ENCODE data around the gene OSBPL1A. TPM values are rescaled to one million over a fixed set of nuclear protein-coding genes. Genes with fewer than 3 reads are reported as not detected.

The OSBPL1A gene
- total RNA-seq, 6 experiments from 2014 or later, result 4.1 to 14.6 (median 14.0) TPM

GRCh38 chr18:24372279-24372872 lies 25.2 kb downstream of the OSBPL1A start:
- Histone ChIP-seq H3K4me1 (no peaks in the 10 kb centered on the region), H3K27me3 (no peaks in the 10 kb centered on the region), H3K27ac (no peak overlapping the region), H3K4me3 (no peak overlapping the region), H3K36me3 (no peaks in the 10 kb centered on the region), H3K9me3 (no peaks in the 10 kb centered on the region)
- WGBS (ENCODE audit: insufficient coverage, low coverage, low lambda C conversion rate, missing lambda C conversion rate), result 83% methylated on average over 5 of the region's 5 CpGs
- TF ChIP-seq CTCF (IDR thresholded peaks at IDR 0.05) (no peak), POLR2A (IDR thresholded peaks at IDR 0.05) (no peak)
- ATAC-seq (no peak), DNase-seq (no peak)
- intact Hi-C loops (cut with DNase I), result no loop called here

- ATAC-seq (no peak), DNase-seq (peak in 1 of 3 donors; percentile 15)
- TF ChIP-seq CTCF (IDR thresholded peaks at IDR 0.05) (no peak), POLR2A (IDR thresholded peaks at IDR 0.05) (no peak)
- H3K27me3 ChIP-seq, result no peaks in the 10 kb centered on the region
- H3K27ac ChIP-seq, result no peak overlapping the region
- no peaks in the 10 kb centered on the region for H3K36me3 ChIP-seq
- H3K9me3 ChIP-seq, result no peaks in the 10 kb centered on the region
- no peak overlapping the region for H3K4me3 ChIP-seq
- WGBS (ENCODE audit: insufficient coverage, low coverage, low lambda C conversion rate, missing lambda C conversion rate), result 50% methylated on average over 1 of the region's 4 CpGs
- intact Hi-C loops (cut with DNase I), result no loop called here
- no peaks in the 10 kb centered on the region for H3K4me1 ChIP-seq
Measured at GRCh38 chr18:24370120-24370519, 27.5 kb downstream of the OSBPL1A start.

GRCh38 chr18:24369426-24369825 lies 28.2 kb downstream of the OSBPL1A start:
- Histone ChIP-seq H3K4me3 (no peak overlapping the region), H3K4me1 (no peaks in the 10 kb centered on the region), H3K27me3 (no peaks in the 10 kb centered on the region), H3K36me3 (no peaks in the 10 kb centered on the region), H3K27ac (no peak overlapping the region), H3K9me3 (no peaks in the 10 kb centered on the region)
- no CpG with 5 or more reads among the region's 1 CpG for WGBS (ENCODE audit: insufficient coverage, low coverage, low lambda C conversion rate, missing lambda C conversion rate)
- intact Hi-C loops (cut with DNase I), result no loop called here
- DNase-seq, result peak in 1 of 3 donors; percentile 20
- no peak for TF ChIP-seq CTCF (IDR thresholded peaks at IDR 0.05)
- no peak for TF ChIP-seq POLR2A (IDR thresholded peaks at IDR 0.05)
- no peak for ATAC-seq

GRCh38 chr18:24368749-24369148 lies 28.9 kb downstream of the OSBPL1A start:
- H3K36me3 ChIP-seq, result no peaks in the 10 kb centered on the region
- DNase-seq, result no peak
- 64% methylated on average over 3 of the region's 3 CpGs for WGBS (ENCODE audit: insufficient coverage, low coverage, low lambda C conversion rate, missing lambda C conversion rate)
- ATAC-seq, result no peak
- no peaks in the 10 kb centered on the region for H3K4me1 ChIP-seq
- H3K27ac ChIP-seq, result no peak overlapping the region
- TF ChIP-seq POLR2A (IDR thresholded peaks at IDR 0.05), result no peak
- no peak for TF ChIP-seq CTCF (IDR thresholded peaks at IDR 0.05)
- no peaks in the 10 kb centered on the region for H3K27me3 ChIP-seq
- intact Hi-C loops (cut with DNase I), result no loop called here
- no peak overlapping the region for H3K4me3 ChIP-seq
- H3K9me3 ChIP-seq, result no peaks in the 10 kb centered on the region

- Histone ChIP-seq H3K27me3 (no peaks in the 10 kb centered on the region), H3K9me3 (no peaks in the 10 kb centered on the region), H3K27ac (no peak overlapping the region), H3K4me3 (no peak overlapping the region), H3K36me3 (no peaks in the 10 kb centered on the region), H3K4me1 (no peaks in the 10 kb centered on the region)
- no peak for ATAC-seq
- intact Hi-C loops (cut with DNase I), result no loop called here
- no peak for TF ChIP-seq POLR2A (IDR thresholded peaks at IDR 0.05)
- no peak for TF ChIP-seq CTCF (IDR thresholded peaks at IDR 0.05)
- WGBS (ENCODE audit: insufficient coverage, low coverage, low lambda C conversion rate, missing lambda C conversion rate), result 90% methylated on average over 3 of the region's 3 CpGs
- no peak for DNase-seq
Measured at GRCh38 chr18:24366328-24366727, 31.3 kb downstream of the OSBPL1A start.

All from right lobe of liver (tissue), 6 donors.